ENCODE measurements around the gene MCTP1.

MCTP1 gene

GRCh38 chr5:95222836-95223235 lies 62.1 kb downstream of the MCTP1 start:
- DNase-seq (ENCODE audit: low read depth in 1 of 2, low spot score in 1 of 2): no peak
- TF ChIP-seq GABPA (IDR thresholded peaks at IDR 0.05; ENCODE audit: low read depth) (no peak), SPI1 (IDR thresholded peaks at IDR 0.05; ENCODE audit: borderline replicate concordance, low read depth) (no peak), CTCF (IDR thresholded peaks at IDR 0.05; ENCODE audit: insufficient read depth, low read length) (no peak), REST (IDR thresholded peaks at IDR 0.05; ENCODE audit: insufficient replicate concordance, low read depth) (no peak), POLR2AphosphoS5 (IDR thresholded peaks at IDR 0.05; ENCODE audit: low read depth) (no peak)
- H3K27ac ChIP-seq (replicated peaks): no peak overlapping the region
- no peak overlapping the region for H3K4me3 ChIP-seq (replicated peaks; ENCODE audit: insufficient read depth, low read length)
- no peaks in the 10 kb centered on the region for H3K27me3 ChIP-seq (ENCODE audit: insufficient read depth, poor library complexity, severe bottlenecking)

- Histone ChIP-seq H3K27me3 (ENCODE audit: insufficient read depth, poor library complexity, severe bottlenecking) (no peaks in the 10 kb centered on the region), H3K27ac (replicated peaks) (no peak overlapping the region), H3K4me3 (replicated peaks; ENCODE audit: insufficient read depth, low read length) (no peak overlapping the region)
- no peak for TF ChIP-seq POLR2AphosphoS5 (IDR thresholded peaks at IDR 0.05; ENCODE audit: low read depth)
- no peak for TF ChIP-seq CTCF (IDR thresholded peaks at IDR 0.05; ENCODE audit: insufficient read depth, low read length)
- TF ChIP-seq SPI1 (IDR thresholded peaks at IDR 0.05; ENCODE audit: borderline replicate concordance, low read depth): no peak
- TF ChIP-seq GABPA (IDR thresholded peaks at IDR 0.05; ENCODE audit: low read depth): no peak
- TF ChIP-seq REST (IDR thresholded peaks at IDR 0.05; ENCODE audit: insufficient replicate concordance, low read depth): no peak
- no peak for DNase-seq (ENCODE audit: low read depth in 1 of 2, low spot score in 1 of 2)
These were observed 63.7 kb downstream of the MCTP1 start for GRCh38 chr5:95221234-95221633.

- DNase-seq (ENCODE audit: low read depth in 1 of 2, low spot score in 1 of 2): no peak
These were observed 64.5 kb downstream of the MCTP1 start for GRCh38 chr5:95220381-95220780.

More at GRCh38 chr5:95220381-95220780, 64.5 kb downstream of the MCTP1 start:
- no peak for TF ChIP-seq CTCF (IDR thresholded peaks at IDR 0.05; ENCODE audit: insufficient read depth, low read length)
- TF ChIP-seq POLR2AphosphoS5 (IDR thresholded peaks at IDR 0.05; ENCODE audit: low read depth): no peak
- TF ChIP-seq REST (IDR thresholded peaks at IDR 0.05; ENCODE audit: insufficient replicate concordance, low read depth): no peak
- TF ChIP-seq SPI1 (IDR thresholded peaks at IDR 0.05; ENCODE audit: borderline replicate concordance, low read depth): no peak
- TF ChIP-seq GABPA (IDR thresholded peaks at IDR 0.05; ENCODE audit: low read depth): no peak
- H3K4me3 ChIP-seq (replicated peaks; ENCODE audit: insufficient read depth, low read length): no peak overlapping the region
- H3K27ac ChIP-seq (replicated peaks): no peak overlapping the region
- no peaks in the 10 kb centered on the region for H3K27me3 ChIP-seq (ENCODE audit: insufficient read depth, poor library complexity, severe bottlenecking)
